GM23338 (cell line): ENCODE data around the gene AOAH. TPM values are rescaled to one million over a fixed set of nuclear protein-coding genes. Genes with fewer than 3 reads are reported as not detected.

Source experiments
- ATAC-seq: fragments of 200-7000 bp; cut with Tn5 transposase; 3 replicates; pipeline ENCODE4 v1.9.1; 2020
- DNase-seq: peaks from one replicate; pipeline ENCODE4 v3.0.0-alpha.2; 2015; ENCODE audit warnings: low spot score
- H2AFZ ChIP-seq: fragments of 200-600 bp; sonication (generic); 2 replicates; pipeline ENCODE4 v1.8.0; 2016; ENCODE audit warnings: antibody characterized with exemption, mild to moderate bottlenecking, moderate library complexity
- H3F3A ChIP-seq: fragments of 200-600 bp; sonication (generic); replicated peaks from 2 replicates; pipeline ENCODE4 v1.8.0; 2017; ENCODE audit warnings: antibody characterized with exemption, mixed run types, low read depth
- H3K27ac ChIP-seq: fragments of 200-600 bp; sonication (generic); 2 replicates; pipeline ENCODE4 v1.6.1; 2016; ENCODE audit warnings: low read depth
- H3K27me3 ChIP-seq: fragments of 200-600 bp; sonication (generic); 2 replicates; pipeline ENCODE4 v1.8.0; 2016; ENCODE audit warnings: mild to moderate bottlenecking, mixed run types, moderate library complexity; ENCODE audit not compliant: insufficient read depth
- H3K36me3 ChIP-seq: fragments of 200-600 bp; sonication (generic); 2 replicates; pipeline ENCODE4 v1.8.0; 2016; ENCODE audit warnings: mild to moderate bottlenecking; ENCODE audit not compliant: insufficient read depth
- H3K4me1 ChIP-seq: fragments of 200-600 bp; sonication (generic); 2 replicates; pipeline ENCODE4 v1.8.0; 2016; ENCODE audit warnings: mild to moderate bottlenecking, moderate library complexity; ENCODE audit not compliant: insufficient read depth
- H3K4me2 ChIP-seq: fragments of 200-600 bp; sonication (generic); 2 replicates; pipeline ENCODE4 v1.7.1; 2017; ENCODE audit warnings: mixed run types
- H3K4me3 ChIP-seq: fragments of 200-600 bp; sonication (generic); 2 replicates; pipeline ENCODE4 v1.6.1; 2016; ENCODE audit warnings: mixed run types
- H3K79me2 ChIP-seq: fragments of 200-600 bp; sonication (generic); replicated peaks from 2 replicates; pipeline ENCODE4 v1.8.0; 2017; ENCODE audit warnings: mild to moderate bottlenecking; ENCODE audit not compliant: insufficient read depth
- H3K9me2 ChIP-seq: fragments of 200-600 bp; sonication (generic); 2 replicates; pipeline ENCODE4 v1.8.0; 2017; ENCODE audit not compliant: insufficient read depth
- H4K20me1 ChIP-seq: fragments of 200-600 bp; sonication (generic); replicated peaks from 2 replicates; pipeline ENCODE4 v1.8.0; 2017; ENCODE audit warnings: mild to moderate bottlenecking; ENCODE audit not compliant: insufficient read depth
- H3K27ac Mint-ChIP-seq: 2 replicates; pipeline ENCODE4 v1.8.0; 2020; ENCODE audit warnings: inconsistent platforms, mild to moderate bottlenecking, moderate library complexity, mixed read lengths
- H3K27me3 Mint-ChIP-seq: 3 replicates; pipeline ENCODE4 v1.8.0; 2022; ENCODE audit warnings: low read depth, mild to moderate bottlenecking, moderate library complexity, mixed read lengths, inconsistent platforms; ENCODE audit not compliant: insufficient read depth, poor library complexity
- H3K36me3 Mint-ChIP-seq: 3 replicates; pipeline ENCODE4 v1.8.0; 2021; ENCODE audit warnings: low read depth, mild to moderate bottlenecking, inconsistent platforms, moderate library complexity, mixed read lengths
- H3K4me1 Mint-ChIP-seq: 3 replicates; pipeline ENCODE4 v1.8.0; 2020; ENCODE audit warnings: mild to moderate bottlenecking, inconsistent platforms, mixed read lengths
- H3K4me3 Mint-ChIP-seq: 3 replicates; pipeline ENCODE4 v1.8.0; 2021; ENCODE audit warnings: moderate library complexity, mild to moderate bottlenecking, inconsistent platforms, mixed read lengths
- H3K9me3 Mint-ChIP-seq: 3 replicates; pipeline ENCODE4 v1.8.0; 2020; ENCODE audit warnings: moderate library complexity, mild to moderate bottlenecking, inconsistent platforms, mixed read lengths
- CREB1 ChIP-seq: fragments of 250-450 bp; sonication (Bioruptor Pico); IDR thresholded peaks from 2 replicates; pipeline ENCODE4 v1.5.0; 2020; ENCODE audit warnings: low read depth, mild to moderate bottlenecking, moderate library complexity
- CTCF ChIP-seq, 2 experiments: fragments of 200-600 bp in 1 of 2; sonication (generic) in 1 of 2; conservative IDR thresholded peaks; 2 replicates each; pipeline versions ENCODE4 v1.5.1 to v1.6.1; 2016 to 2017; ENCODE audit warnings: antibody characterized with exemption in 2 of 2, low read depth in 2 of 2, mild to moderate bottlenecking in 2 of 2, moderate library complexity in 1 of 2
- ETS1 ChIP-seq: IDR thresholded peaks from 2 replicates; pipeline ENCODE4 v1.6.1; 2016; ENCODE audit warnings: antibody characterized with exemption
- EZH2 ChIP-seq: fragments of 200-600 bp; sonication (generic); IDR thresholded peaks from one replicate; pipeline ENCODE4 v1.8.0; 2017; ENCODE audit warnings: antibody characterized with exemption, mild to moderate bottlenecking, low read depth; ENCODE audit not compliant: unreplicated experiment
- EZH2phosphoT487 ChIP-seq: fragments of 200-600 bp; sonication (generic); IDR thresholded peaks from one replicate; pipeline ENCODE4 v1.8.1; 2018; ENCODE audit warnings: antibody characterized with exemption; ENCODE audit not compliant: unreplicated experiment
- JUNB ChIP-seq: IDR thresholded peaks from one replicate; pipeline ENCODE4 v1.6.1; 2016; ENCODE audit warnings: antibody characterized with exemption; ENCODE audit not compliant: unreplicated experiment
- REST ChIP-seq: IDR thresholded peaks from one replicate; pipeline ENCODE4 v1.6.1; 2018; ENCODE audit warnings: antibody characterized with exemption; ENCODE audit not compliant: unreplicated experiment
- STAT1 ChIP-seq: IDR thresholded peaks from one replicate; pipeline ENCODE4 v1.6.1; 2016; ENCODE audit warnings: antibody characterized with exemption; ENCODE audit not compliant: unreplicated experiment
- ZNF114 ChIP-seq: fragments of 250-450 bp; sonication (Bioruptor Pico); IDR thresholded peaks from 2 replicates; pipeline ENCODE4 v1.5.0; 2020; ENCODE audit warnings: mild to moderate bottlenecking, moderate library complexity
- ZNF331 ChIP-seq: fragments of 250-450 bp; sonication (Bioruptor Pico); IDR thresholded peaks from 2 replicates; pipeline ENCODE4 v1.5.0; 2020; ENCODE audit warnings: low read depth, mild to moderate bottlenecking, moderate library complexity
- ZNF462 ChIP-seq: fragments of 250-450 bp; sonication (Bioruptor Pico); IDR thresholded peaks from 2 replicates; pipeline ENCODE4 v1.5.0; 2020; ENCODE audit warnings: mild to moderate bottlenecking, moderate library complexity
- polyA plus RNA-seq: library from polyadenylated mRNA; unstranded; fragments of >200 nt; fragmentation: Nextera tagmentation; extraction: Ambion mirVana; gene quantifications from 2 replicates; pipeline ENCODE4 v1.2.1, GENCODE V29; 2016
- total RNA-seq: library from RNA; depleted of rRNA; stranded (reverse); fragments of >200 nt; shearing (Covaris generic); gene quantifications from 2 replicates; pipeline ENCODE4 v1.2.3, GENCODE V29; 2014

AOAH gene
- total and polyA plus RNA-seq, 2 experiments from 2014 or later: not detected

- no peak for TF ChIP-seq ZNF462 (CRISPR knock-in tag)
- TF ChIP-seq CREB1: no peak
- TF ChIP-seq EZH2: no peak
Measured at GRCh38 chr7:36644625-36645422, 79.5 kb downstream of the AOAH start (continued).

- Histone ChIP-seq H4K20me1 (no peaks in the 10 kb centered on the region), H3K4me1 (peaks cover 8% of the 10 kb centered on the region; the same call in 1 of the 2 replicates), H3K4me3 (no peak overlapping the region), H3K27ac (no peak overlapping the region), H3K36me3 (no peaks in the 10 kb centered on the region), H3K79me2 (no peaks in the 10 kb centered on the region), H3K9me2 (no peaks in the 10 kb centered on the region), H3K4me2 (no peak overlapping the region), H3K27me3 (no peaks in the 10 kb centered on the region), H3F3A (no peaks in the 10 kb centered on the region), H2AFZ (no peak overlapping the region)
- Mint-ChIP-seq H3K4me3 (no peak overlapping the region), H3K27ac (no peak overlapping the region), H3K36me3 (no peaks in the 10 kb centered on the region), H3K4me1 (peaks cover 18% of the 10 kb centered on the region), H3K9me3 (no peaks in the 10 kb centered on the region), H3K27me3 (peaks cover 6% of the 10 kb centered on the region)
- ATAC-seq: no peak
- no peak for DNase-seq
- TF ChIP-seq CTCF (conservative IDR thresholded peaks at IDR 0.05; ENCODE audit: low read depth in 2 of 2): no peak
- TF ChIP-seq ZNF114 (CRISPR knock-in tag): no peak
- no peak for TF ChIP-seq JUNB
- no peak for TF ChIP-seq EZH2
- no peak for TF ChIP-seq STAT1
- TF ChIP-seq REST: no peak
- no peak for TF ChIP-seq EZH2phosphoT487
- no peak for TF ChIP-seq ETS1
- no peak for TF ChIP-seq ZNF331 (CRISPR knock-in tag)
Measured at GRCh38 chr7:36642414-36642813, 81.9 kb downstream of the AOAH start.
